Embryonic facial prominence (tissue), 1 donor: Measurements from ENCODE around the gene NR3C2.

Experiments
- DNase-seq: peaks from one replicate; pipeline ENCODE4 v3.0.0-alpha.2; 2016; ENCODE audit errors: extremely low spot score

Gene NR3C2

GRCh38 chr4:148056879-148057278 lies 385.3 kb downstream of the NR3C2 start:
- DNase-seq: no peak

GRCh38 chr4:148055844-148056243 lies 386.4 kb downstream of the NR3C2 start:
- no peak for DNase-seq

GRCh38 chr4:148054275-148054674 lies 387.9 kb downstream of the NR3C2 start:
- DNase-seq: no peak

- DNase-seq: no peak
Measured at GRCh38 chr4:148053298-148054003, 388.8 kb downstream of the NR3C2 start.

- no peak for DNase-seq
Measured at GRCh38 chr4:148052448-148052847, 389.8 kb downstream of the NR3C2 start.

- DNase-seq: no peak
Measured at GRCh38 chr4:148051403-148051802, 390.8 kb downstream of the NR3C2 start.

GRCh38 chr4:148048598-148048997 lies 393.6 kb downstream of the NR3C2 start:
- DNase-seq: no peak

- DNase-seq: no peak
Measured at GRCh38 chr4:148044912-148045352, 397.3 kb downstream of the NR3C2 start.

- no peak for DNase-seq
Measured at GRCh38 chr4:148044089-148044911, 397.9 kb downstream of the NR3C2 start.

- no peak for DNase-seq
Measured at GRCh38 chr4:148041606-148042329, 400.4 kb downstream of the NR3C2 start.

- no peak for DNase-seq
Measured at GRCh38 chr4:148034813-148035212, 407.4 kb downstream of the NR3C2 start.

GRCh38 chr4:148030193-148030873 lies 411.9 kb downstream of the NR3C2 start:
- DNase-seq: no peak

GRCh38 chr4:148029781-148030180 lies 412.4 kb downstream of the NR3C2 start:
- no peak for DNase-seq
